Measurements from ENCODE around the gene NAB1. TPM values are rescaled to one million over a fixed set of nuclear protein-coding genes. Genes with fewer than 3 reads are reported as not detected.

NAB1 gene
- total and polyA plus RNA-seq, 7 donors = 8.4 to 102 (median 53.7) TPM

GRCh38 chr2:190713471-190713870 lies 64.6 kb downstream of the NAB1 start:
- H3K27me3 ChIP-seq = no peaks in the 10 kb centered on the region
- H3K36me3 ChIP-seq = no peaks in the 10 kb centered on the region
- H3K27ac ChIP-seq = no peak overlapping the region
- no peaks in the 10 kb centered on the region for H3K9me3 ChIP-seq
- intact Hi-C loops (cut with DNase I) = no loop called here
- H3K4me3 ChIP-seq = no peak overlapping the region
- peaks cover 0 to 3% (median under 1%) of the 10 kb centered on the region in 4 donors for H3K4me1 ChIP-seq
- no peak for DNase-seq
- TF ChIP-seq EP300 (IDR thresholded peaks at IDR 0.05) (no peak), CTCF (IDR thresholded peaks at IDR 0.05) (no peak), POLR2AphosphoS5 (IDR thresholded peaks at IDR 0.05) (no peak), POLR2A (IDR thresholded peaks at IDR 0.05) (no peak)

- Histone ChIP-seq H3K27me3 (no peaks in the 10 kb centered on the region), H3K9me3 (no peaks in the 10 kb centered on the region), H3K4me3 (no peak overlapping the region), H3K36me3 (no peaks in the 10 kb centered on the region), H3K4me1 (peaks cover 0 to 10% (median 8%) of the 10 kb centered on the region in 4 donors), H3K27ac (no peak overlapping the region)
- TF ChIP-seq CTCF (IDR thresholded peaks at IDR 0.05) = no peak
- no peak for TF ChIP-seq EP300 (IDR thresholded peaks at IDR 0.05)
- TF ChIP-seq POLR2A (IDR thresholded peaks at IDR 0.05) = no peak
- no peak for TF ChIP-seq POLR2AphosphoS5 (IDR thresholded peaks at IDR 0.05)
- intact Hi-C loops (cut with DNase I) = no loop called here
- 92 to 94% methylated on average over 5 of the region's 5 CpGs for WGBS, 2 donors
- no peak for DNase-seq
Observed at GRCh38 chr2:190714958-190715357, 66.1 kb downstream of the NAB1 start.

GRCh38 chr2:190716176-190716807 lies 67.4 kb downstream of the NAB1 start:
- H3K36me3 ChIP-seq = no peaks in the 10 kb centered on the region
- TF ChIP-seq CTCF (IDR thresholded peaks at IDR 0.05) (no peak), POLR2AphosphoS5 (IDR thresholded peaks at IDR 0.05) (no peak), POLR2A (IDR thresholded peaks at IDR 0.05) (no peak), EP300 (IDR thresholded peaks at IDR 0.05) (no peak)
- no peaks in the 10 kb centered on the region for H3K27me3 ChIP-seq
- peaks cover 0 to 10% (median 8%) of the 10 kb centered on the region in 4 donors for H3K4me1 ChIP-seq
- intact Hi-C loops (cut with DNase I) = no loop called here
- DNase-seq = no peak
- no peaks in the 10 kb centered on the region for H3K9me3 ChIP-seq
- no peak overlapping the region for H3K4me3 ChIP-seq
- 95 to 97% methylated on average over 1 of the region's 1 CpG for WGBS, 2 donors
- H3K27ac ChIP-seq = no peak overlapping the region

DNA sequence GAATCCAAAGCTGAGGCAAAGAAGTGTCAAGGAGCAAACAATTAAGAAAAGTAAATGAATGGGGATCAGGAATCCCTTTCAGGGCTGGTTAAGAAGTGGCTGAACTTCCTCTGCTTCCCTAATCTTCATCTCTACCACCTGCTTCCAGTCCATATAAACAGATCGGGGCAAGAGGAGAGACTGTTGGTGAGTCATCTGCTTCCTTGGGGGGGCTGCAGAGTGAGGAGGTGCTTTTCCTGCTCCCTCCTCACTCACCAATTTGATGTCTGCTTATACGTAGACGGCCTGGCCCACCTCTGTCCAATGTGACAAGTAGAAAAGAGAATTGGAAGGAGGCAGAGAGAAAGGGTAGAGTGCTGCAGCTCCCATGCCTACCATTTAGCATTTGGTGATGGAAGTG lies 68.4 kb downstream of the NAB1 start:
- H3K9me3 ChIP-seq = no peaks in the 10 kb centered on the region
- no peak for DNase-seq
- no peaks in the 10 kb centered on the region for H3K36me3 ChIP-seq
- no peaks in the 10 kb centered on the region for H3K27me3 ChIP-seq
- no peak overlapping the region for H3K27ac ChIP-seq
- WGBS, 2 donors = 83 to 88% methylated on average over 3 of the region's 3 CpGs
- H3K4me1 ChIP-seq = peaks cover 0 to 10% (median 8%) of the 10 kb centered on the region in 4 donors
- intact Hi-C loops (cut with DNase I) = no loop called here
- H3K4me3 ChIP-seq = no peak overlapping the region
- TF ChIP-seq CTCF (IDR thresholded peaks at IDR 0.05) = no peak
- no peak for TF ChIP-seq POLR2A (IDR thresholded peaks at IDR 0.05)
- no peak for TF ChIP-seq POLR2AphosphoS5 (IDR thresholded peaks at IDR 0.05)
- no peak for TF ChIP-seq EP300 (IDR thresholded peaks at IDR 0.05)
